IPS-11a (cell line): Measurements from ENCODE around the gene BACE1.
"Not testable (repeated sequence)": the region's sequence is repeated elsewhere in the genome, so short reads cannot be mapped to it uniquely, and the experiment has no call there.

ENCODE experiments used
- H3K4me3 ChIP-seq: one replicate; pipeline ENCODE4 v1.5.1; 2013; ENCODE audit warnings: low read depth, low read length, control low read depth

Gene BACE1

DNA sequence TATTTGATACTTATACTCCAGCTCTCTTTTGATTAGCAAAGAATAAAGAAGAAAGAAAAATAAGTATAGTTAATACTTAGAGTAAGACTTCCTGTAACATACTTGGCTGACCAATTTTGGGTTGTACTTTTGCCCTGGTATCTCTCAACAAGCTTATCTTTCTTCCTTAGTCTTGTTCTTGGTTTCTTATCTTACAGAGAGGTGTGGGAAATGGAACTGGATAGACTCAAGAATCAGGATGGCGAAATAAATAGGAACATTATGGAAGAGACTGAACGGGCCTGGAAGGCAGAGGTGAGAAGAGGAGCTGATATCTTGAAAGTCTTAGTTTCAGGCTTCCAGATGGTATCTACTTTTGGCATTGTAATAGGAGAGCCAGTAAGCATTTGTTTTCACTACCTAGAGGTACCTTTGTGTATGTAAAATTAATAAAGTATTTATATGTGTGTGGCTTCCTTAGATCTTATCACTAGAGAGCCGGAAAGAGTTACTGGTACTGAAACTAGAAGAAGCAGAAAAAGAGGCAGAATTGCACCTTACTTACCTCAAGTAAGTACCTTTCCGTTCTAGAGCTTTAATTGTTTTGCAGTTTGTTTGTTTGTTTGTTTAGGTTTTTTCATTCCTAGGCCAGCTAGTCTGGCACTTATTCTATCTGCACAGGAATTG, 36.2 kb downstream of the BACE1 start:
- no peak overlapping the region for H3K4me3 ChIP-seq

DNA sequence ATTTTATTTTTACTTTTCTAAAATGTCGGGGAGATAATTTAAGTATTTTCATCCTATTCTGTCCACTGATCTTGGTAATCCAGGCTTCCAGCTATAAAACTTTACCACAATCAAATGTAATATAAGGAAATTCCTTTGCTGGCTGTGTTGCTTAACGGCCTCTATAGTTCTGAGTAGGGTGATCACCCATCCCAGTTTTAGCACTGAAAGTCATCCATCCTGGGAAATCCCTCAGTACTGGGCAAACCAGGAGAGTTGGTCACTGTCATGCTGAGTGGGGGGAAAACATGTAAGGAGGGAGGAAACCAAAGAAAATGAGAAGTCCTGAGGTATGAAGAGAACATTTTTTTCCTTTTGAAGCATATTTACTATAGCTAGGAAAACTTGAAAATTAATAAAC, 37.7 kb downstream of the BACE1 start:
- H3K4me3 ChIP-seq, result no peak overlapping the region

DNA sequence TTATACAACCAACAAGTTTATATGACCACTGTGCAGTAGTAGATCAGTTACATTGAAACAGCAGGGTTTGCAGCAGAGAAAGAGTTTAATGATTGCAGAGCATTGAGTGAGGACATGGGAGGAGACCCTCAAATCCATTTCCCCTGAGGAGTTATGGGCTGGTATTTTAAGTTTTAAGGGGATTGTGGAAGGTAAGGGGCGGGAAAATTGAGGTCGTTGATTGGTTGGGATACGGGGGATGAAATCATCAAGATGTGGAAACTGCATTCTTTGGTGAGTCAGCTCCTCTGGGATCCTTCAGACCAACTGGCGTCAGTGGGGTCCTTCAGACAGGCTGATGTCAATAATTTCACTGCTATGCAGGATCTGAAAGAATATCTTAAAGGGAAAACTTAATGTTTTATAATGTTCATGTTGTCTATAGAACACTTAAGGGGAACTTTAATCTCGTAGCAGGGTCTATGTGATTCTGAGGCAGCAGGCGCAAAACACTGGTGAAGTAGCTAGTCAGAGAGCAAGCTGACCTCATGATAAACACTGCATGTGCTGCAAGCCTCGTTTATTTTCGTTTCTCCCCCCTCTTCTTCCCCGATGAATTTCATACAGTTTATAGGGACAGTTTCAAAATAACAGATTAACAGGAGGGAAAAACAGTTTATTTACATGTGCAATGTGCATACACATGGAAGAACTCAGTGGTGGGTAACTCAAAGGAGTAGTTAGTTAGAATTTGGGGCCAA, 42.3 kb downstream of the BACE1 start:
- H3K4me3 ChIP-seq, result no peak overlapping the region

DNA sequence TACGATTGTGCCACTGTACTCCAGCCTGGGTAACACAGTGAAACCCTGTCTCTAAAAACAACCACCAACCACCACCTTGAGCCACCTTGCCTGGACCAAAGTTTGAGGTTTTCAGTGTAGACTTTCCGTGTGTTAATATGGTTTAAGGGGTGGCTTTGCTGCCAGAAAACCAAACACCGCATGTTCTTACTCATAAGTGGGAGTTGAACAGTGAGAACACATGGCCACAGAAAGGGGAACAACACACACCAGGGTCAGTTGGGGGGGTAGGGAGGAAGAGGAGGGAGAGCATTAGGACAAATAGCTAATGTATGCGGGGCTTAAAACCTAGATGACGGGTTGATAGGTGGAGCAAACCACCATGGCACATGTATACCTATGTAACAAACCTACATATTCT, 43.9 kb downstream of the BACE1 start:
- H3K4me3 ChIP-seq, result not testable (repeated sequence)

DNA sequence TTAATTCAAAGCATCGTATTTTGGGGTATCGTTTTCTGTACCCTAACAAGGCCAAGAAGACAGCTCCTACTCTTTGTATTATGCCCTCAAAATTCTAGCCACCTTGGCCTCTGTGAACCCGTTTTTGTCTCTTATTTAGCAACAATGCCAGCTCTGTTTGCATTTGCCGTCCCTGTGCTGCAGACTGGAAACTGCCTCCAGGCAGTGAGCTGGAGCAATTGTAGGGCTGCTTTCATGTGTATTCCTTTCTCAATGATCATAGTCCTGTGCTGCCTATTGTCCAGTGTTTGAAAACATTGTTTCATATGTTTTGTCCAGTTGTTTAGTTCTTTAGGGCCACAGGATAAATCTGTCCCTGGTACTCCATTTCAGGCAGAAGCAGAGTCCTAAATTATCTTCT, 44.8 kb downstream of the BACE1 start:
- H3K4me3 ChIP-seq, result no peak overlapping the region

DNA sequence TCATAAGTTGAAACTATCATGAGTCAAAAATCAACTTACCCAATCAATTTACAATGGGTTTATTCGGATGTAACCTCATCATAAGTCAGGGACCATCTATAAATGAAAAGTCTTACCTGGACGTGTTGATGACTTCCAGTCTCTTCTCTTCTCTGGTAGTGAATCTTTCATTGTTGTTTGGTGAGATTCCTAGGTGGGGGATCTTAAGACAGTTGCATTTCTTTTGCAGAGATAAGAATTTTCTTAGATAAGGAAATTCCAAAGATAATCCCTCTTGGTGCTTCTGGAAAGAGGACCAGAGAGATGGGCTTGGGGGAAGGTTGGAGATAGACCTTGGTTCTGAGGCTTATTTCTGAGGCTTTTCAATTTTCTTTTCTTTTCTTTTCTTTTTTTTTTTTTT, 46.2 kb downstream of the BACE1 start:
- no peak overlapping the region for H3K4me3 ChIP-seq

DNA sequence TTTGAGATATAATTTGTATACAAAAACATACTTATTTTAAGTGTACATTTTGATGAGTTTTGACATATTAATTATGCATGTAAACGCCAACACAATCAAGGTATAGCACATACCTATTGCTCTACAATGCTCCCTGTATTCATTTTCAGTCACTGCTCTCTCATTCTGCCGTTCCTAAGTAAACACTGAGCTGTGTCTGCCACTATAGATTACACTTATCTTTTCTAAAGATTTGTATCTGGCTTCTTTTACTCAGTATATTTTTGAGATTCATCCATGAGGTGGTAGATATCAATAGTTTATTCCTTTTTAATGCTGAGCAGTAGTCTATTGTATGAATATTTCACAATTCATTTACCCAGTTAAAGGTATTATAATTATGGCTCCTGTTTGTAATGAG, 50.3 kb downstream of the BACE1 start:
- no peak overlapping the region for H3K4me3 ChIP-seq

DNA sequence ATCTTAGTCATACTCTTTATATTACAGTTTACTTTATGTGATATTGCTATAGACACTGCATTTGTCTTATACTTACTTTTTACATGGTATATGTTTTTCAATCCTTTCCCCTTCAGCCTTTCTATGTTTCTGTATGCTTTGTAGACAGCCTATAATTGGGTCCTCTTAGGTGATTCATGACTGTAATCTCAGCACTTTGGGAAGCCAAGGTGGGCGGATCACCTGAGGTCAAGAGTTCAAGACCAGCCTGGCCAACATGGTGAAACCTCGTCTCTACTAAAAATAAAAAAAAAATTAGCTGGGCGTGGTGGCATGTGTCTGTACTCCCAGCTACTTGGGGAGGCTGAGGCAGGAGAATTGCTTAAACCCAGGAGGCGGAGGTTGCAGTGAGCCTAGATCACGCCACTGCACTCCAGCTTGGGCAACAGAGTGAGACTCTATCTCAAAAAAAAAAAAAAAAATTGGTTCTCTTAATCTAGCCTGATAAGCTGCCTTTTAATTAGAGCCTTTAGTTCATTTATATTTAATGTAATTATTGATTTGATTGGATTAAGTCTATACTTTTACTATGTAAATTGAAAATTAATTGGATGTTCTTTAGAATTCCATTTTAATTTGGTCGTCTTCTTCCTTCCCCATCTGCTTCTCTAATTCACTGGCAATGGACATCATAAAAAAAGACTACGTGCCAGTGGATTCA, 51.3 kb downstream of the BACE1 start:
- H3K4me3 ChIP-seq, result not testable (repeated sequence)

DNA sequence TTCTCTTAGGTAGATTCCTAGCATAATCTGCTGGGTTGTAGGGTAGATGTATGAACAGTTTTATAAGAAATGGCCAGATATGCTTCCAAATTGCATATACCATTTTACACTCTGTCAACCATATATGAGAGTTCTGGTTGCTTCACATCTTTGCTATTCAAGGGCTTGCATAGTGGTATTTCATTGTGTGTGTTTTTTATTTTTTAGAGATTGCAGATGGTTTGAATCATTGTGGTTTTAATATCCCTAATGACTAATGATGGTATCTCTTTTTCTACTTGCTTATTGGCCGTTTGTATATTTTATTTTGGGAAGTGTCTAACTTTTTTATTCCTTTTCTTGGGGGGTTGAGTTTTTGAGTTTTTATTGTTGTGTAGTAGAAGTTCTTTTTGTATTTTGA, 56.6 kb downstream of the BACE1 start:
- no peak overlapping the region for H3K4me3 ChIP-seq

DNA sequence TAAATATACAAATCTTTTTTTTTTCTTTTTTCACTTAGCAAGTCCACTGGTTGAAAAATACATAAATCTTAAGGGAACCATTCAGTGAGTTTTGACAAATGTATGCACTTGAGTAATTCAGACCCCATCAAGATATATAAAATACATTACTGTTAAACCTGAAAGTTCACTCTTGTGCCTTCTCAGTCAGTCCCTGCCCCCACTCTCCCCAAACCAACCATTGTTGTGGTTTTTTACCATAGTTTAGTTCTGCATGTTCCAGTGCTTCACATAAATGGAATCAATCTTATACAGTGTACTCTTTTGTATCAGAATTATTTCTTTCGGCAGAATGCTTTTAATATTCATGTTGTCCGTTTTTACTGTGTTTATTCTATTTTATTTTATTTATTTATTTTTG, 57.5 kb downstream of the BACE1 start:
- no peak overlapping the region for H3K4me3 ChIP-seq

DNA sequence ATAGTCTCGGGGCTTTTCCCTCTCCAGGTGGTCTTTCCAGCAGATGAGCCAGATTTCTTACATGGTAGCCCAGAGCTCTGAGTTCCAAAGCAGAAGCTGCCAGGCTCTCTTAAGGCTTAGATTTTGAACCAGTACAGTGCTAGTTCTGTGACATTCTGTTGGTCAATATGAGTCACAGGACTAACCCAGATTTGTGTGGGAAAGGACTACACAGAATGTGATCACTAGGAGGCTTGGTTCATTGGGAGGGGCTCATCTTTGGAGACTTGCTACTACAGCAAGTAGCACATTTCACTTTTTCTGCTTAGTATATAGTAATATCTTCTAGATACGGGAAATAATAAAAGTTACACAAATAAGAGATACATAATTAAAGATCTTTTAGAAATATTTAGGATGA, 59.5 kb downstream of the BACE1 start:
- no peak overlapping the region for H3K4me3 ChIP-seq

DNA sequence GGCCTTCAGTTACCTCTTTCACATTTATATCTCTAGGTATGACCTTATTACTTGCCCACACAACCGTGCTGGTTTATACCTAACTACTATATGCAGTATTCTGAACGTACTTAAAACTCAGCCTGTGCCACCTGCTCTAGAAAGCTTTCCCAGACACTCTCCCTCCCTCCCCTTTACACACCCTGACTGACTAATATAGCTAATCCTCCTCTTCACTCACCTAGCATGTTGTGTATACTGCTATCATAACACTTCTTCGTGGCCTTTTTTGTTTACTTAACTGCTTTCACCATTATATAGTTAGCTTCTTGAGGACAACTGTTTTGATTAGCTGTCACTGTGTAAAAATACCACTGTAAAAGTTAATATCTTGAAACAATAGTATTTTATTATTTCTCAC, 60.1 kb downstream of the BACE1 start:
- H3K4me3 ChIP-seq, result no peak overlapping the region

DNA sequence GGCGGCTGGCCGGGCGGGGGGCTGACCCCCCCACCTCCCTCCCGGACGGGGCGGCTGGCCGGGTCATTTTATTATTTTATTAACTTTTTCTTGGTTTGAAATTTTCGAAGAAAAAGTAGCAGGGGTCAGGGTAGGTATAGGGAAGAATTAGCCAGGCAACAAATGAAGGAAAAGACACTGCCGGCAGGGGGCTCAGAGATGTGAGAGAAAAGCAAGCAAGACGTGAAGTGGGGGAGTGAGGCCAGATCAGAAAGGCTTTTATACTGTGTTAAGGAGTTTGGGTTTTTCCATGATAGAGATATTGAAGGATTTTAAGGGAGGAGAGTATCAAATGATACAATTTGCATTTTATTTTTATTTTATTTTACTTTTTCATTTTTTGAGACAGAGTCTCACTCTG, 64.5 kb downstream of the BACE1 start:
- H3K4me3 ChIP-seq, result no peak overlapping the region

DNA sequence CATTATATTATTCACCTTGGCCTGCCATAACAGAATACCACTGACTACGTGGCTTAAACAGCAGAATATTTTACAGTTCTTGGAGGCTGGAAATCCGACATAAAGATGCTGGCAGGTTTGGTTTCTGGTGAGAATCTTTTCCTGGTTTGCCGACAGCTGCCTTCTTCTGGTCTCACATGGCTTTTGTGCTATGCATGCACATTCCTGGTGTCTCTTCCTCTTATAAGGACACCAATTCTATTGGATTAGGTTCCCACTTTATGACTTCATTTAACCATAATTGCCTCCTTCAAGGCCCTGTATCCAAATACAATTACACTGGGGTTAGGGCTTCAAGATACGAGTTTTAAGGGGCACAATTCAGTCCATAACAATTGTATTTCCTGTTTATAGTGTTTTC, 66.5 kb downstream of the BACE1 start:
- no peak overlapping the region for H3K4me3 ChIP-seq

DNA sequence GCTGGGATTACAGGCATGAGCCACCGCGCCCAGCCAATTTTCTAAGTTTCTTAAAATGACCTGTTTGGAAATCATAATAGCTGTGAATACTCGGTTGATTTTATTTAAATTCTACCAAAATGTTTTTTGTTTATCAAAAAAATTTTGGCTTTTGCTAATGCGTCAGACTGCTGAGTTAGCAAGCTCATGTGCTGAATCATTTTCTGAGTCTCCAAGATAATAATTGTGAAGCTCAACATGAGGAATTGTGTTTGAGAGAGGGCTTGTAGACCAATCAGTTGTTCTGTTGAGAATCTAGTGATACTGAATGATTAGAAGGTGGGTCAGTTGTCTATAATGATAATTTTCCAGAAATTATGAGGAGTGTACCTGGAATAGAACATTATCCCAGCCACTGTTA, 67.7 kb downstream of the BACE1 start:
- H3K4me3 ChIP-seq, result no peak overlapping the region

DNA sequence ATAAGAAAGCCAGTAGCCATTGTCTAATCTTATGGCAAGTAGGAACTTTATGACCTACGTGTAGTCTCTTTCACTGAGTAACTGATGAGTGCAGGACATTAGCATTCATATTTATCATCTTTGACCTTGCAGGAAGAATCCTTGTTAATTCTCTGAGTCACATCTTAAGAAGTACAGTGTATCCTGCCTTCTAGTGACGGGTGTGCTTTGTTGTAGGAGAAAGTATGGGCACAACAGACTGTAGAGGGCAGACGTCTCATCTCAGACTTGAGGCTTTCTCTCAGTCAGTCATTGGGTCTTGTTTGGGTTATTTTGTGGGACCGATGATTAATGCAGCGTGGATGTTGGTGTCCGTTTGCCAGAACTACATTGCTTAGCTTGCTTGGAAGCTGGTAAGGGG, 76.8 kb downstream of the BACE1 start:
- no peak overlapping the region for H3K4me3 ChIP-seq

DNA sequence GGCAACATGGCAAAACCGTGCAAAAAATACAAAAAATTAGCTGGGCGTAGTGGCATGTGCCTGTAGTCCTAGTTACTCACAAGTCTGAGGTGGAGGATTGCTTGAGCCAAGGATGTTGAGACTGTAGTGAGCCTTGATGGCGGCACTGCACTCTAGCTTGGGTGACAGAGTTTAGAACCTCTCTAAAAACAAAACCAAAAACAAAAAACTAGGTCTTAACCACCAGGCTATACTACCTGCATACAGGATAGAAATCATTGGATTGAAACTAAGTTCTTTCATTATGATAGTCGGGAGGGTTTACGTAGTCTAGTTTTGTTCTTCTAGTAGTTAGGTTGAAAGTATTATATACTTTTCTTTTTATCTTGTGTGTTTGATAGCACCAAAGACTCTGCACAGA, 77.8 kb downstream of the BACE1 start:
- H3K4me3 ChIP-seq, result no peak overlapping the region
